ENCODE results near the gene CBX4.

Gene CBX4

DNA sequence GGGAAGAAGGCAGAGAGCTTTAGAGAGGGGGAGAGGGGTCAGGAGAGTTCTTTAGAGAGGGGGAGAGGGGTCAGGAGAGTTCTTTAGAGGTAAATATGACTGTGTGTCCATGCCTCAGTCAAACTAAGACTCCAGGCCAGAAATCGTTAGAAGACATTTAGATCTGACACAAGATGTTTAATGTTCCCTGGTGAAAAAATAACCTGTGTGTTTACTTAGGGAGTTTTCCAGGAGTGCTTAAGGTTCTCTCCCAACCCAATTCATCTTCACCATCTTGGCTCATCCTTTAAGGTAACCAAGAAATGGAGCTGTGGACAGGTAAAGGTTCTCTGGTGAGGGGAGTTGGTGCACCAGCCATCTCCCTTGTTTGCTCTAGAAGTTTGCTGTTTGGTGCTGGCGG lies 9.8 kb downstream of the CBX4 start:
- no peak for ATAC-seq

GRCh38 chr17:79829004-79829403 lies 10.2 kb downstream of the CBX4 start:
- no peak for ATAC-seq

More for the DNA sequence above, 9.8 kb downstream of the CBX4 start:
- TF ChIP-seq GLIS3 (CRISPR knock-in tag; IDR thresholded peaks at IDR 0.05) (no peak), PPARA (CRISPR knock-in tag; IDR thresholded peaks at IDR 0.05; ENCODE audit: borderline replicate concordance) (no peak), SNAI2 (CRISPR knock-in tag; IDR thresholded peaks at IDR 0.05) (no peak), ZFP30 (CRISPR knock-in tag; IDR thresholded peaks at IDR 0.05) (no peak), ISL1 (CRISPR knock-in tag; IDR thresholded peaks at IDR 0.05) (no peak), RARB (CRISPR knock-in tag; IDR thresholded peaks at IDR 0.05) (no peak), TOX (CRISPR knock-in tag; IDR thresholded peaks at IDR 0.05; ENCODE audit: borderline replicate concordance) (no peak), BACH2 (CRISPR knock-in tag; IDR thresholded peaks at IDR 0.05; ENCODE audit: borderline replicate concordance) (no peak), ZFP3 (CRISPR knock-in tag; IDR thresholded peaks at IDR 0.05) (no peak), TCF4 (CRISPR knock-in tag; IDR thresholded peaks at IDR 0.05; ENCODE audit: borderline replicate concordance) (no peak), ZNF8 (CRISPR knock-in tag; IDR thresholded peaks at IDR 0.05) (no peak), ESRRG (CRISPR knock-in tag; IDR thresholded peaks at IDR 0.05) (no peak), ARNTL (CRISPR knock-in tag; IDR thresholded peaks at IDR 0.05; ENCODE audit: borderline replicate concordance, low read depth) (no peak), CSDC2 (CRISPR knock-in tag; IDR thresholded peaks at IDR 0.05) (no peak), POU6F1 (CRISPR knock-in tag; IDR thresholded peaks at IDR 0.05; ENCODE audit: borderline replicate concordance, low read depth) (no peak), ZC3H10 (CRISPR knock-in tag; IDR thresholded peaks at IDR 0.05) (no peak), ZNF70 (CRISPR knock-in tag; IDR thresholded peaks at IDR 0.05) (no peak)
- TF ChIP-seq, protein P1, sequence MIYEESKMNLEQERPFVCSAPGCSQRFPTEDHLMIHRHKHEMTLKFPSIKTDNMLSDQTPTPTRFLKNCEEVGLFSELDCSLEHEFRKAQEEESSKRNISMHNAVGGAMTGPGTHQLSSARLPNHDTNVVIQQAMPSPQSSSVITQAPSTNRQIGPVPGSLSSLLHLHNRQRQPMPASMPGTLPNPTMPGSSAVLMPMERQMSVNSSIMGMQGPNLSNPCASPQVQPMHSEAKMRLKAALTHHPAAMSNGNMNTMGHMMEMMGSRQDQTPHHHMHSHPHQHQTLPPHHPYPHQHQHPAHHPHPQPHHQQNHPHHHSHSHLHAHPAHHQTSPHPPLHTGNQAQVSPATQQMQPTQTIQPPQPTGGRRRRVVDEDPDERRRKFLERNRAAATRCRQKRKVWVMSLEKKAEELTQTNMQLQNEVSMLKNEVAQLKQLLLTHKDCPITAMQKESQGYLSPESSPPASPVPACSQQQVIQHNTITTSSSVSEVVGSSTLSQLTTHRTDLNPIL (CRISPR knock-in tag; IDR thresholded peaks at IDR 0.05; ENCODE audit: low read depth): no peak
- TF ChIP-seq, protein P2, sequence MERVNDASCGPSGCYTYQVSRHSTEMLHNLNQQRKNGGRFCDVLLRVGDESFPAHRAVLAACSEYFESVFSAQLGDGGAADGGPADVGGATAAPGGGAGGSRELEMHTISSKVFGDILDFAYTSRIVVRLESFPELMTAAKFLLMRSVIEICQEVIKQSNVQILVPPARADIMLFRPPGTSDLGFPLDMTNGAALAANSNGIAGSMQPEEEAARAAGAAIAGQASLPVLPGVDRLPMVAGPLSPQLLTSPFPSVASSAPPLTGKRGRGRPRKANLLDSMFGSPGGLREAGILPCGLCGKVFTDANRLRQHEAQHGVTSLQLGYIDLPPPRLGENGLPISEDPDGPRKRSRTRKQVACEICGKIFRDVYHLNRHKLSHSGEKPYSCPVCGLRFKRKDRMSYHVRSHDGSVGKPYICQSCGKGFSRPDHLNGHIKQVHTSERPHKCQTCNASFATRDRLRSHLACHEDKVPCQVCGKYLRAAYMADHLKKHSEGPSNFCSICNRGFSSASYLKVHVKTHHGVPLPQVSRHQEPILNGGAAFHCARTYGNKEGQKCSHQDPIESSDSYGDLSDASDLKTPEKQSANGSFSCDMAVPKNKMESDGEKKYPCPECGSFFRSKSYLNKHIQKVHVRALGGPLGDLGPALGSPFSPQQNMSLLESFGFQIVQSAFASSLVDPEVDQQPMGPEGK (CRISPR knock-in tag; IDR thresholded peaks at IDR 0.05; ENCODE audit: borderline replicate concordance): no peak
- TF ChIP-seq, protein P3, sequence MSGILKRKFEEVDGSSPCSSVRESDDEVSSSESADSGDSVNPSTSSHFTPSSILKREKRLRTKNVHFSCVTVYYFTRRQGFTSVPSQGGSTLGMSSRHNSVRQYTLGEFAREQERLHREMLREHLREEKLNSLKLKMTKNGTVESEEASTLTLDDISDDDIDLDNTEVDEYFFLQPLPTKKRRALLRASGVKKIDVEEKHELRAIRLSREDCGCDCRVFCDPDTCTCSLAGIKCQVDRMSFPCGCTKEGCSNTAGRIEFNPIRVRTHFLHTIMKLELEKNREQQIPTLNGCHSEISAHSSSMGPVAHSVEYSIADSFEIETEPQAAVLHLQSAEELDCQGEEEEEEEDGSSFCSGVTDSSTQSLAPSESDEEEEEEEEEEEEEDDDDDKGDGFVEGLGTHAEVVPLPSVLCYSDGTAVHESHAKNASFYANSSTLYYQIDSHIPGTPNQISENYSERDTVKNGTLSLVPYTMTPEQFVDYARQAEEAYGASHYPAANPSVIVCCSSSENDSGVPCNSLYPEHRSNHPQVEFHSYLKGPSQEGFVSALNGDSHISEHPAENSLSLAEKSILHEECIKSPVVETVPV (CRISPR knock-in tag; IDR thresholded peaks at IDR 0.05): no peak

DNA sequence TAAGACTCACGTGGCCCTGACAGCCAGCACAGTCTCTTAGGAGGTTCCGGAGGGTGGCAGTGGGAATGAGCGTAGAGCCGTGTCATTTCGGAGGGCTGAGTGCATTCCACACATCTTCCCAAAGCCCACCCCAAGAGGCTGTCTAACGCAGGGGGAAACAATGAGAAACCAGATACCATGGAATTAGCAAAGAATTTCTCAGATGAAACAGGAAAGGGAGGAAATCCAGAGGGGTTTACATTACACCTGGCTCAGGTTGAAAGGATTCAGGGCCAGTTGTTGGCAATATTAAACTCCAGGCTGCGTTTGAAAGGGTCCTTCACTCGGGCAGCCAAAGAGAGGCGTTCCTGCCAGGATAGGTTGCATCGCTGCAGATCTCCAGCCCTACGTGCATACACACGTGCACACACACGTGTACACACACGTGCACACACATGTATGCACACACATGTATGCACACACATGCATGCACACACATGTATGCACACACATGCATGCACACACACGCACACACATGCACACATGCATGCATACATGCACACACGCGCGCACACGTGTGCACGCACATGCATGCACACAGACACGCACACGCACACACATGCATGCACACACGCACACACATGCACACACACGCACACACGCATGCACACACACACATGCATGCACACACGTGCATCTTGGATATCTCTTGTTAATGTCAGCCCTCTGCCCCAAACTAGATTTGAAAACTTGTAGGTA lies 12.2 kb downstream of the CBX4 start:
- ATAC-seq: no peak
- TF ChIP-seq OSR1 (CRISPR knock-in tag; IDR thresholded peaks at IDR 0.05) (no peak), CSDC2 (CRISPR knock-in tag; IDR thresholded peaks at IDR 0.05) (no peak), RARB (CRISPR knock-in tag; IDR thresholded peaks at IDR 0.05) (no peak), SNAI2 (CRISPR knock-in tag; IDR thresholded peaks at IDR 0.05) (no peak), TCF4 (CRISPR knock-in tag; IDR thresholded peaks at IDR 0.05; ENCODE audit: borderline replicate concordance) (no peak), ZNF565 (CRISPR knock-in tag; conservative IDR thresholded peaks at IDR 0.05; ENCODE audit: low read depth) (no peak), ESRRG (CRISPR knock-in tag; IDR thresholded peaks at IDR 0.05) (no peak), TOX (CRISPR knock-in tag; IDR thresholded peaks at IDR 0.05; ENCODE audit: borderline replicate concordance) (no peak), PPARA (CRISPR knock-in tag; IDR thresholded peaks at IDR 0.05; ENCODE audit: borderline replicate concordance) (no peak), ZFP30 (CRISPR knock-in tag; IDR thresholded peaks at IDR 0.05) (no peak)
- TF ChIP-seq, protein P1 (CRISPR knock-in tag; IDR thresholded peaks at IDR 0.05; ENCODE audit: low read depth): no peak

More at GRCh38 chr17:79829004-79829403, 10.2 kb downstream of the CBX4 start:
- TF ChIP-seq CSDC2 (CRISPR knock-in tag; IDR thresholded peaks at IDR 0.05): no peak
- no peak for TF ChIP-seq RARB (CRISPR knock-in tag; IDR thresholded peaks at IDR 0.05)
- TF ChIP-seq, protein P2 (CRISPR knock-in tag; IDR thresholded peaks at IDR 0.05; ENCODE audit: borderline replicate concordance): no peak
- TF ChIP-seq TCF4 (CRISPR knock-in tag; IDR thresholded peaks at IDR 0.05; ENCODE audit: borderline replicate concordance): peak; percentile 30; the same call in 1 of the 2 replicates

Measured in SK-N-SH treated with all-trans-retinoic acid at 6 μM for 48 hours (cell line).